GM19035 (cell line): Measurements from ENCODE around the gene TGM1.
"Not testable (repeated sequence)": the region's sequence is repeated elsewhere in the genome, so short reads cannot be mapped to it uniquely, and the experiment has no call there.

Source experiments
- ATAC-seq: cut with Tn5 transposase; IDR thresholded peaks from one replicate; pipeline ENCODE4 v1.9.1; 2021; ENCODE audit not compliant: unreplicated experiment

TGM1 gene

DNA sequence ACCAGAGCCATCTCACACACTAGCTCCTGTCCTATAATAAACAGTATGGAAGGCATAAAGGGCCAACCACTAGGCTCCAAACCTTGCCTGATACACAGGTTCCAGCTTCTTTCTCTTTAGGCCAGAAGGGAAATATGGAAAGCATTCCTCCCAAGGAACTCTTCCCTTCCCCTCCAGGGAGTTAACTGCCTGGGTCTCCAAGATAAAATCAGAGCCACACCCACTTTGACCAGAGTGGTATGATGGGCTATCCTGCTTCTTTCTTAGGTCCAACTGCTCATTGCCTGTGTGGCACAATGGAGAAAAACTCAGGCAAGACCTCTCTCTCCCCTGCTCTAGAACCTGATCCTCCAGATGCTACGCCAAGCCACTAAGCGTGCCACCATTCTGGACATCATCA lies 55.4 kb downstream of the TGM1 start:
- no peak for ATAC-seq

DNA sequence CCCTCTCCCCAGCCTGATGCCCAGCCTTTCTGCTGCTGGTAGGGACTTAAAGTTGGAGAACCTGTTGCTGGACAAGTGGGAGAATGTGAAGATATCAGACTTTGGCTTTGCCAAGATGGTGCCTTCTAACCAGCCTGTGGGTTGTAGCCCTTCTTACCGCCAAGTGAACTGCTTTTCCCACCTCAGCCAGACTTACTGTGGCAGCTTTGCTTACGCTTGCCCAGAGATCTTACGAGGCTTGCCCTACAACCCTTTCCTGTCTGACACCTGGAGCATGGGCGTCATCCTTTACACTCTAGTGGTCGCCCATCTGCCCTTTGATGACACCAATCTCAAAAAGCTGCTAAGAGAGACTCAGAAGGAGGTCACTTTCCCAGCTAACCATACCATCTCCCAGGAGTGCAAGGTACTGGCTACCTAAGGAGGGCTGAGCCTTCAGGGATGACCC lies 55.8 kb downstream of the TGM1 start:
- no peak for ATAC-seq

DNA sequence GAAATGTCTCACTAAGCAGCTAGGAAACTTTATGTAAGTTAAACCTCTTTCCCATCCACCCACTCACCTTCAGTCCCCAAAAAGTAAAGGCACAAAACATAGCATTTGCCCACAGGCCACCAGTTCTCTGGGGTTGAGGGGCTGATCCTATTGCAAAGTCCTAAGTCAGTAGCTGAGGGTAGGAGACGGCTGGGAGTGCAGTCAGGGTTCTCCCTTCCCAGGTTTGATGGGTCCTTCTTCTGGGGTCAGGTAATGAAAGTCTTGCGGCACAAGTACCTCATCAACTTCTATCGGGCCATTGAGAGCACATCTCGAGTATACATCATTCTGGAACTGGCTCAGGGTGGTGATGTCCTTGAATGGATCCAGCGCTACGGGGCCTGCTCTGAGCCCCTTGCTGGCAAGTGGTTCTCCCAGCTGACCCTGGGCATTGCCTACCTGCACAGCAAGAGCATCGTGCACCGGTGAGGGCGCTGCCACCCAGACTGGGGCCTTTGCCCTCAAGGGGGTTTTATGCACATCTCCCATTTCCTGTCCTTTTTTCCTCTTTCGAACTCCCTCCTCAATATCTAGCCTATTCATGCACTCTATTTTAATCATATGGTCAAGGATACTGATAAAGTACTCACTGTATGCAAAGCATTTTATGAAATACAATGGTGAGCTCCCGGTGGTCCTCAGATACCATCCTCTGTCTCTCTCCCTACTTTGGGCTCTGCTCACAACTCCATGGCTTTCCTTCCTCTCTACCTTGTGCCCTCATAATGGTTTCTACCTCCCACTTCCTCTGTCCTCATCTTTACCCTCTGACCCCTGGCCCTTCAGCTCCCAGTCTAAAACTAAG lies 56.5 kb downstream of the TGM1 start:
- ATAC-seq = no peak

DNA sequence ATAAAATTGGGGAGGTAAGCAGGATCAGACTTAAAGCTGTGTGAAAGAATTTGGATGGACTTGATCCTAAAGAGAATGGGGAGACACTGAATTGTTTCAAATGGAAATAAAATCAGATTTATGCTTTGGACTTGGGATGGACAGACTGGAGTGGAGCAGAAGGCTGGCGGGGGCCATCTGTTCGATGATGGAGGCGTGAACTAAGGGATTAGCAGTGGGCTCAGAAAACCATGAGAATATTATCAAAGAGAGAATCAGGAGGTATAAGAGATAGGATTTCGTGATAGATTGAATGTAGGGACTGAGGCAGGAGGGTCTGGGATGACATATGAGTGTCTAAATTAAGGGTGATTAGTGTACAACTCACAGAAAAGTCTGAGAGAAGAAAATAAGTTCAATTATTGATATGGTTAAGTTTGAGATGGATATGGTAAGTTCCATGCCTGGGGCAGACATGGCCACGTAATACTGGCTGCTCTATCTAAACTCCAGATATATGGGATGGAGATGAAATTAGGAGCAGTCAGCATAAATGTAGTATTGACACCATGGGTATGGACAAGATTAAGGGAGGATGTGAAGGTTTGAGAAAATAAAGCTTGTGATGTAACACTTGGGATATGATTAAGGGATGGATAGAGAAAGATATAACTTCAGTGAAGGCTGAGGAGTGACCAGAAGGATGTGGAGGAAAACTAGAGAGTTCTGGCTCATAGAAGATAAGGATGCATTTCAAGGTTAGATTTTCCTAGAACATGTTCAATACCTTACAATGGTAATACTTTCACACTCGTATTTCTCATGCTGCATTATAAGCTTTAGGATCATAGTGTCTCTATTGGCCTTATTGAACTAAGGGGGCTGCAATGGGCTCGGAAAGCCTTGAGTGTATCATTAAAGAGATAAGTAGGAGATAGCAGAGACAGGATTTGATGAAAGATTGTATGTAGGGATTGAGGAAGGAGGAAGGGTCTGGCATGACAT lies 58.5 kb downstream of the TGM1 start:
- no peak for ATAC-seq

DNA sequence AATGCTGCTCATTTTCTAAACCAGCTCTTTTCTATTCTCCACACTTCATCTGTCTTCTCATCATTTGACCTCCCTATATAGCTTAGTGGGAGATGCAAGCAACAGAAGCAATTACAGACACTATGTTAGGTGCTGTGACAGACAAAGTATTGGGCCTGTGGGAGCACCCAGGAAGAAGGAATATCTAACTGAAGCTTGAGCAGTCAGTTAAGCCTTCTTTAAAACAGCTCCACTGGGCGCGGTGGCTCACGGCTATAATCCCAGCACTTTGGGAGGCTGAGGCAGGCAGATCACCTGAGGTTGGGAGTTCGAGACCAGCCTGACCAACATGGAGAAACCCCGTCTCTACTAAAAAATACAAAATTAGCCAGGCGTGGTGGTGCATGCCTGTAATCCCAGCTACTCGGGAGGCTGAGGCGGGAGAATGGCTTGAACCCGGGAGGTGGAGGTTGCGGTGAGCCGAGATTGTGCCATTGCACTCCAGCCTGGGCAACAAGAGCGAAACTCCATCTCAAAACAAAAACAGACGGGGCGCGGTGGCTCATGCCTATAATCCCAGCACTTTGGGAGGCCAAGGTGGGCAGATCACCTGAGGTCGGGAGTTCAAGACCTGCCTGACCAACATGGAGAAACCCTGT lies 59.6 kb downstream of the TGM1 start:
- ATAC-seq = not testable (repeated sequence)

DNA sequence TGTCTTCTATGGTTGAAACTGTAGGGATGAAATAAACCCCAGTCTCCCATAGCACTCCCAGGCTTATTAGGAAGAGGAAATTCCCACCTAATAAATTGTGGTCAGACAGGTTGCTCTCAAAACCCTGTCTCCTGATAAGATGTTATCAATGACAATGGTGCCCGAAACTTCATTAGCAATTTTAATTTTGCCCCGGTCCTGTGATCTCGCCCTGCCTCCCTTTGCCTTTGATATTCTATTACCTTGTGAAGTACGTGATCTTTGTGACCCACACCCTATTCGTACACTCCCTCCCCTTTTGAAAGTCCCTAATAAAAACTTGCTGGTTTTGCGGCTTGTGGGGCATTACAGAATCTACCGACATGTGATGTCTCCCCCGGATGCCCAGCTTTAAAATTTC lies 60.4 kb downstream of the TGM1 start:
- ATAC-seq = not testable (repeated sequence)
